Brain pericyte (primary cell): ENCODE data around the gene MYO18A.
"Not testable (repeated sequence)": the region's sequence is repeated elsewhere in the genome, so short reads cannot be mapped to it uniquely, and the experiment has no call there.

Experiments used
- DNase-seq: peaks from one replicate; pipeline ENCODE4 v3.0.0-alpha.2; 2012; ENCODE audit warnings: low read depth, low spot score

MYO18A gene, protein sequence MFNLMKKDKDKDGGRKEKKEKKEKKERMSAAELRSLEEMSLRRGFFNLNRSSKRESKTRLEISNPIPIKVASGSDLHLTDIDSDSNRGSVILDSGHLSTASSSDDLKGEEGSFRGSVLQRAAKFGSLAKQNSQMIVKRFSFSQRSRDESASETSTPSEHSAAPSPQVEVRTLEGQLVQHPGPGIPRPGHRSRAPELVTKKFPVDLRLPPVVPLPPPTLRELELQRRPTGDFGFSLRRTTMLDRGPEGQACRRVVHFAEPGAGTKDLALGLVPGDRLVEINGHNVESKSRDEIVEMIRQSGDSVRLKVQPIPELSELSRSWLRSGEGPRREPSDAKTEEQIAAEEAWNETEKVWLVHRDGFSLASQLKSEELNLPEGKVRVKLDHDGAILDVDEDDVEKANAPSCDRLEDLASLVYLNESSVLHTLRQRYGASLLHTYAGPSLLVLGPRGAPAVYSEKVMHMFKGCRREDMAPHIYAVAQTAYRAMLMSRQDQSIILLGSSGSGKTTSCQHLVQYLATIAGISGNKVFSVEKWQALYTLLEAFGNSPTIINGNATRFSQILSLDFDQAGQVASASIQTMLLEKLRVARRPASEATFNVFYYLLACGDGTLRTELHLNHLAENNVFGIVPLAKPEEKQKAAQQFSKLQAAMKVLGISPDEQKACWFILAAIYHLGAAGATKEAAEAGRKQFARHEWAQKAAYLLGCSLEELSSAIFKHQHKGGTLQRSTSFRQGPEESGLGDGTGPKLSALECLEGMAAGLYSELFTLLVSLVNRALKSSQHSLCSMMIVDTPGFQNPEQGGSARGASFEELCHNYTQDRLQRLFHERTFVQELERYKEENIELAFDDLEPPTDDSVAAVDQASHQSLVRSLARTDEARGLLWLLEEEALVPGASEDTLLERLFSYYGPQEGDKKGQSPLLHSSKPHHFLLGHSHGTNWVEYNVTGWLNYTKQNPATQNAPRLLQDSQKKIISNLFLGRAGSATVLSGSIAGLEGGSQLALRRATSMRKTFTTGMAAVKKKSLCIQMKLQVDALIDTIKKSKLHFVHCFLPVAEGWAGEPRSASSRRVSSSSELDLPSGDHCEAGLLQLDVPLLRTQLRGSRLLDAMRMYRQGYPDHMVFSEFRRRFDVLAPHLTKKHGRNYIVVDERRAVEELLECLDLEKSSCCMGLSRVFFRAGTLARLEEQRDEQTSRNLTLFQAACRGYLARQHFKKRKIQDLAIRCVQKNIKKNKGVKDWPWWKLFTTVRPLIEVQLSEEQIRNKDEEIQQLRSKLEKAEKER (N-terminal part only)

DNA sequence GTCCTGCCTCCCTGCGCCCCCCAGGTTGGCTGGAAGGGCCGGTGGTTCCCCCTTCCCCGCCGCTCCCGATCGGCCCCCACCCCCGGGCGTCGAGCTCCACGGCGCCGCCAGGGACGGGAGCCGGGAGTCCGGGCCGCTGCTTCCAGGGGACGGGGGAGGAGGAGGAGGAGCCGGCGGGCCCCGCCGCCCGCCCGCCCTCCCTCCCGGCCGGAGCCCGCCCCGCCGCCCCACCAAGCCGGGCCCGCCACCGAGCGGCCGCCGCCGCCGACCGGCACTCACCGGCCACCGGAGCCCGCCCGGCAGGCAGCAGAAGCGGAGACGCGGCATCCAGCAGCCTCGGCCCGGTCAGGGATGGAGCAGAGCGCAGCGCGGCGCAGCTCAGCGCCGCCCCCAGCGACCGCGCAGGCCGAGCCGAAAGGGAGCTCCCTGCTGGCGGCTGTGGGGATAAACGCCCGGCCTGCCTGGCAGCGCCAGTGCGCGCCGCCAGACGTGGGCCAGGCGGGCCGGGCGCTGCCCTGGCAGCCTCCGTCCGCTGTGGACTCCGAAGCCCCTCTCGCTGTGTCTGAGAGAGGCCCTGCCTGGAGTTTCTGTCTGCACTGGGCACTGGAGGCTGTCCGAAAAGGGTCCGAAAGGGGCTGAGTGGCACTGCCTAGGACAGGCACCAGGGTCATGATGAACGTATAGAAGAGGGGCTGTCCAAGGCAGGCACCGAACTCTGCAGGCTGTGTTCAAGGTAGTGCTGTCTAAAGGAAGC lies at the start of gene MYO18A:
Gene MYO18A (minus strand): TSS at position 365 of the 754 bp plus-strand sequence. CDS start 13,458 bp downstream, outside the sequence.
- DNase-seq, result no peak

DNA sequence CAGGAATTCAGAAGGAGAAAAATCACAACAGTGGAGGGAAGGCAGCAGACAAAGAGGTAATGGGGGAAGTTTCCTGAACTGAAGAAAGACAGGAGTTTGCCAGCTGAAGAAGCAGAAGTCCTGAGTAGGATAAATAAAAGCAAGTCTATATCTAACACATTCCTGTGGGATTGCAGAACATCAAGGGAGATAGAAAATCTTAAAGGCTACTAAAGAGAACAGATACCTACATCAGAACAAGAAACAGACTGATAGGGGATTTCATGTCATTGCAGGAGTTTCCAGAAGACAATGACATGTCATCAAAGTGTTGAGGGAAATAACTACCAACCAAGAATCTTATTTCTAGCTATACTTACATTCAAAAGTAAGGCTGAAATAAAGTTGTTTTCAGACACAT lies 45.2 kb upstream of the MYO18A start:
- DNase-seq, result no peak

DNA sequence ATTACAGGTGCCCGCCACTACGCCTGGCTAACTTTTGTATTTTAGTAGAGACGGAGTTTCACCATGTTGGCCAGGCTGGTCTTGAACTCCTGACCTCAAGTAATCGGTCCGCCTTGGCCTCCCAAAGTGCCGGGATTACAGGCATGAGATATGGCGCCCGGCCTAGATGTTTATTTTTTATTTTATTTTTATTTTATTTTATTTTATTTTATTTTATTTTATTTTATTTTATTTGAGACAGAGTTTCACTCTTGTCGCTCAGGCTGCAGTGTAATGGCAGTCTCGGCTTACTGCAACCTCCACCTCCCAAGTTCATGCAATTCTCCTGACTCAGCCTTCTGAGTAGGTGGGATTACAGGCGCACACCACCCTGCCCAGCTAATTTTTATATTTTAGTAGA lies 41.1 kb upstream of the MYO18A start:
- not testable (repeated sequence) for DNase-seq

DNA sequence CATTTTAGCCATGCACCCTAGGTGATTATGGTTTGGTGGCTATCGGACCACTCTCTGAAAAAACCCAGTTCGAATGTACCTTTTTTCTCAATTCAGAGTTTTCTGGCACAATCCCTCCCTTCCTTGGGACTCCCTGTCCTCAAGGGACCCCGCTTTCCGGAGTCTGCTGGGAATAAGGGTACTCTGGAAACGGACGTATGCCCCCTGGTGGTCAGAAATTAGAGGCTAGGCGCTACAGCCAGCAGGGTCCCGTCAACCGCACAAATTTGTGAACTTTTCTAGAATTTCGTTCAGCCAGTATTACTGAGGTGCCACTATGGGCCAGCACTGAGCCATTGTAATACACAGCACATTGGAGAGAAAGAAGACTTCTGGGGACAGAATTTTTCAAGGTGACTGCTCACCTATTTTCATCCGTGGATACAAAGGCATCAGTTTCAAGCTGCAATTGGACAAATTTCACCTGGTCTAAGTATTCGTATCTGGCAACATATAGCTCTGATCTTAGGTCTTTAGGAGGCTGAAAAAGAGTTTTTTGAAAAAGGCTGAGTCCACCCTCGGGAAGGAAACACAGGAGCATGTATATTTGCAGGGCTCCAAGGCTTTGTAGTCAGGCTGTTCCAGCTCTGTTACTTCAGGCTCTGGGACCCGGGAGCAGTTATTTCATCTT lies 39.3 kb upstream of the MYO18A start:
- DNase-seq, result peak; percentile 47

DNA sequence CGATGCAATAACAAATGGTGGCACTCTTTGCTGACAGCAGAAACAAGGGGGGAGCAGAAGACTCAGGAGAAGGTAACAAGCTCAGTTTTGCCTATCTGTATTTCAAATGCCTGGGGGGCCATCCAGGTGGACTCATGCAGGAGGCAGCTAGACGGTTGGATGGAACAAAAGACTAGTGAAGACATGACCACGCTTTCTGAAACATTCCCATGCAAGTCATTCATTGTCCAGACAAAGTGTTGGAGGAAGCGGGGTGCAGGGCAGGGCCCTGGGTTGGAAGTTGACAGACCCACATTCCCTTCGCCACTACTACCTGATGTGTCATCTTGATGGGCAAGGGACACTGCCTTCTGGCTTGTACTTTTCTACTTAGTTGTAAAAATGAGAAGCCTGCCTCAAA lies 36.7 kb upstream of the MYO18A start:
- DNase-seq, result no peak

DNA sequence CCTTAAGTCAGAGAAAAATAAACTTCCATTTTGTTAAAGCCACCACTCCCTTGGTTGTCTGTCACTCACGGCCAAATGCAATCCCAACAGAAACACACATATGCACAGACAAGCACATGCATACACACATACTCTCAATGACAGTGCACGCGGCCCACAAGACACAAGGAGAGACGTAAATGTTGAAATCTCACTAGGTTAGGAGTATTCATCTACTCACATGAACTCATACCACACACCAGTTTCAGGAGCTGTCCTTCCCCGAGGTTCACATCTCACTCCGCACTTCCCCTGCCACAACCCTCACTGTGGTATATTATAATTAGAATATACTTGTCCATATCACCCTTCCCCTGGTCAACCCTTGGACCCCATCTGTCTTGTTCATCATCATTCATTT lies 36.0 kb upstream of the MYO18A start:
- DNase-seq, result no peak

DNA sequence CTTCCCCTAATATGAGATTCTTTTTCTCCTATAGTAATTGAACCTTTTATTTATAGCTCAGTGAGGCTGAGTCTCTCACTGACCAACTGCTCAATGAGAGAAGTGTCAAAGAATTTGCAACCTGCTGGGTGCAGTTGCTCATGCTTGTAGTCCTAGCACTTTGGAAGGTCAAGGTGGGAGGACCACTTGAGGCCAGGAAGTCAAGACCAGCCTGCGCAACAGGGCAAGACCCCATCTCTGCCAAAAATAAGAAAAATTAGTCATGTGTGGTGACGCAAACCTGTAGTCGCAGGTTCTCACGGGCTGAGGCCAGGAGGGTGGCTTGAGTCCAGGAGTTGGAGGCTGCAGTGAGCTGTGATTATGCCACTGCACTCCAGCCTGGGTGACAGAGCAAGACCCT lies 35.5 kb upstream of the MYO18A start:
- no peak for DNase-seq

DNA sequence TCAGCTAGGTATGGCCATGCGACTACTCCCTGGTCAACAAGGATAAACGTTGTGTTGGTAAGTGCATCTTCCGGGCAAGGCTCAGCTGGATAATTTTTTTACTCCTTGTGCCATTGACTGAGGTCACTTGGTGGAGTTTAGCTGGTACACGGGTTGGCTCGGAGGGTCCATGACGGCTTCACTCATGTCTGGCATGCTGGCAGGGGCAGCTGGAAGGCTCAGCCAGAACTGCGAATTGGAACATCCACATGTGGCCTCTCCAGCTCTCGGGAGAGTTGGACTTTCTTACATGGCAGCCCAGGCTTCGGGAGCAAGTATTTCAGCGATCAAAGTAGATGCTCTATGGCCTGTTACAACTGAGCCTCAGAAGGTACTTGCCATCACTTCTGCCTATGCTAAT lies 35.0 kb upstream of the MYO18A start:
- DNase-seq, result no peak

DNA sequence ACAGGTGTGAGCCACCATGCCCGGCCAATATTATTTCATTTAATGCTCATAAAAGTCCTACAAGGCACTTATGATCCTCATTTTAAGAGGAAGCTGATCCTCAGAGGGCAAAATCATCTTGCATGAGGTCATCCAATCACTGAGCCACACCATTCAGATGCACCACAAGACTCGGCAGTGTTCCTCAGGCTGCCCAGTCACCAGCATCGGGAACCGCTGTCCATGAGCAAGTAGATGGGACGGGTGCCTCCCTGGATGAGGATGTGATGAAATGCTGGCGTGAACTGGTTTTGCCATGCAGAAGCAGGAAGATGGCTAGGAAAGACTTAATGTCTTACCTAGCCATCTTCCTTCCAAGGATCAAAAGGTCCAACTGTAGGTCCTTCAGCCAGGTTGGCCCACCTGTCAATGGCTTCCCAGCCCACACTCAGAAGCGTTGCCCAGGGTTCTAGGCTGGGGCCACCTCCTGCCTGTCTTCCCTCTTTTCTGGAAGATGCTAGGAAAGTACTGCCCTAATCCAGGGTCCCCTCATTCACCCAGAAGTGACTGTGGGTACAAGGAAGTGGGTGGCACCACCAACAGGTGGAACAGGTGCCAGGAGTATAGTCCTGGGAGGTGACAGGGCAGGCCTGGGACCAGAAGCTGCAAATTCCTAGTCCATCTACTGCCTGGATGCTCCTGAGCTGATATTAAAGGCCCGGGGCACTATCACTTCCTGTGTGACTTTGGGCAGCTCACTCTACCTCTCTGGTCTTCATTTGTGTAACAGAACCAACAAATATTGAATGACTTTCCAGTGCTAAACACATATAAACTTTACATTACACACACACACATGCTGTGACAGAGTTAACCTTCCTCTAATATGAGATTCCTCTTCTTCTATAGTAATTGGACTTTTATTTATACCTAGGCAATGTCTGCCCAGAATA lies 34.3 kb upstream of the MYO18A start:
- no peak for DNase-seq

DNA sequence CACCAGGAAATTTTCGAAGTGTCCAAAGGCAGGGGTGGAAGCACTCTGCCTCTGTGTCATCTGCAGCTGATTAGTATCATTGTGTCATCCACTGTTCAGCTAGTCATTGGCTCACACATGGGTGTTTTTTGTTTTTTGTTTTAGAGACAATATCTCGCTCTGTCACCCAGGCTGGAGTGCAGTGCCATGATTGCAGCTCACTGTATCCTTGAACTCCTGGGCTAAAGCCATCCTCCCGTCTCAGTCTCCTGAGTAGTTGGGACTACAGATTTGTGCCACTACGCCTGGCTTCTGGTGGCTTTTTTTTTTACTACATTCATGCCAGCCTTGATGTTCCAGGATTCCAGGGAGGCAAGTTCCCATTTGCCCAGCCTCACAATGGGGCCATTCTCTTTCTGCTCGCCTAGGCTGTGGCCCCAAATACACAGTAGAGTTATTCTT lies 32.5 kb upstream of the MYO18A start:
- no peak for DNase-seq

DNA sequence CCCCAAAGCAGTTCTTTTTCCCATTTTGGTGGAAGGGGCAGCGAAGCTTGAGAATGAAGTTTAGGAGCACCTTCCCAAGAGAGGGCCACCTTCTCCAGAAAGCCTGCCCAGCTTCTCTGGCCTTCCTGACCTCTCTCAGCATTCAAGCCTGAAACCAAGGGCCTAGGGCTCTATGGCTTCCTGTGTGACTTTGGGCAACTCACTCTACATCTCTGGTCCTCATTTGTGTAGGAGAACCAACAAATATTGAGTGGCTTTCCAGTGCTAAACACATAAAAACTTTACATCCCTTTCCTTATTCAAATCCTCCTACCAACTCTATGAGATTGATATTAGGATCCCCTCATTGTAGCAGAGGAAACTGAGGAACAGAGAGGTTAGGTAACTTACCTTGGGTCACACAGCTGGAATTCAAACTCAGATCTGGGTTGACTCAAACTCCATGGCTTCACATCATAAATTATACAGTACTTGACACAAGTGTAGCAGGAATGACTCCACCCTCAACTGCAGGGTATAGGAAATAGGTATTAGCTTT lies 32.0 kb upstream of the MYO18A start:
- DNase-seq, result no peak

DNA sequence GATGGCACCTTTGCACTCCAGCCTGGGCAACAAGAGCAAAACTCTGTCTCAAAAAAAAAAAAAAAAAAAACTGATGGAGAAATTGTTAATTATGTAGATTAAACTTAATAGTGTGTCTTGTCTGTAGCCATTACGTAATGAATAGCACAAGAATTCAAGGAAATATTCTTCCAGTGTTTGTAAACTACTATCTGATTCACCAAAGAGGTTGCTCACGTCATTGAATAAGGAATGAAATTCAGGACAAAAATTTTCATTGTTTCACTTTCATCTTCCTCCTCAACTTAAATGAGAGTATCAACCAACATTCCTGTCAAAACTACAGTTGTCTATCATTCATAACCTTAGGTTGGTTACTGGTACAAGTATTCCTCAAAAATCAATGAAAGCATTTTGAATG lies 30.7 kb upstream of the MYO18A start:
- DNase-seq, result no peak

DNA sequence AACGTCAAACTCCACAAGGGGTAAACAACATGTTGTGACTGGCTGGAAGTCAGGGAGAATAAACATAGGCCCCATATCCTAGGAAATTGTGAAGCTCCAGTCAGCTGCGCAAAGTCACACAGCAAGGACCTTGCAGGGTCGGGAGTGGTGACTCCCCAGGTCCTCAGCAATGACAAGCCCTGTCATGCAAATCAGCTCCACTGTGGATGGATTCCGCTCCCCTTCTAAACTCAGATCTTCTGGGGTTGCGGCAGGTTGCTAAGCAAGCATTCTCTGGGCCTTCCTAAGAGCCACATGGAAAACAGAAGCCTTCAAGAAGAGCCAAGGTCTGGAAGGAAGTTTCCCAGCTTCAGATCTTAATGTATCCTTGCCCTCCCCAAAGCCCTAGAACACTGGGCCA lies 28.9 kb upstream of the MYO18A start:
- DNase-seq, result no peak

DNA sequence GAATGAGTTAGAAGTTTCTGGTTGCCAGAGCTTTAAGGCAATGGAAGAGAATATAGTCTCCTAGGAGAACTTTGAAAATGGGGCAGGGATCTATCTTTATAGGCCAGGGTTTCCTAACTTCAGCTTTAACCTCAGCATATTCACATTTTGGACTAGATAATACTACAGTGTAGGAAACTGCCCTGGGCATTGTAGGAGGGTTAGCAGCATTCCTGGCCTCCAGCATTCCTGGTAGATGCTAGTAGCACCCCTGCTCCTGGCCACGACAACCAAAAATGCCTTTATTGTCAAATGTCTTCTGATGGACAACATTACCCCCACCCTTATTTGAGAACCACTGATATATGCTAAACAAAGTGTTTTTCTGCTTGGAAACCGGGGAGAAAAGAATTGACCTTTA lies 27.8 kb upstream of the MYO18A start:
- DNase-seq, result no peak

DNA sequence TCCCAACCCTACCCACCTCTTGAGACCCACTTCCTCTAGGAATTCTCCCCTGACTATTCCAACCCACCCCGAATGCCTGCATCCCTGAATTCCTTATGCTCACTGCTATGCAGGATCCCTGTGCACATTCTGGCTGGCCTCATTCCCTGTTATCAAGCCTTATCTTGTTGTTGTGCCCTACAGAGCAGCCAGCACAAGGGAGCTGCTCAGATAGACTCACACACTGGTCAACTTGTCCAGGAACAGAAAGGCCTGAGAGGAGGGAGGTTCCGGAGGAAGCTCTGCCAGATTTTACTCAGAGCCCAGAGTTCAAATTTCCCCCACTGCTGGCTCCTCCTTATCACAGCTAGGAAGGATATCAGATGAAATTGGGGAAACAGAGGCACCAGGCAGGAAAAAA lies 24.8 kb upstream of the MYO18A start:
- DNase-seq, result no peak

DNA sequence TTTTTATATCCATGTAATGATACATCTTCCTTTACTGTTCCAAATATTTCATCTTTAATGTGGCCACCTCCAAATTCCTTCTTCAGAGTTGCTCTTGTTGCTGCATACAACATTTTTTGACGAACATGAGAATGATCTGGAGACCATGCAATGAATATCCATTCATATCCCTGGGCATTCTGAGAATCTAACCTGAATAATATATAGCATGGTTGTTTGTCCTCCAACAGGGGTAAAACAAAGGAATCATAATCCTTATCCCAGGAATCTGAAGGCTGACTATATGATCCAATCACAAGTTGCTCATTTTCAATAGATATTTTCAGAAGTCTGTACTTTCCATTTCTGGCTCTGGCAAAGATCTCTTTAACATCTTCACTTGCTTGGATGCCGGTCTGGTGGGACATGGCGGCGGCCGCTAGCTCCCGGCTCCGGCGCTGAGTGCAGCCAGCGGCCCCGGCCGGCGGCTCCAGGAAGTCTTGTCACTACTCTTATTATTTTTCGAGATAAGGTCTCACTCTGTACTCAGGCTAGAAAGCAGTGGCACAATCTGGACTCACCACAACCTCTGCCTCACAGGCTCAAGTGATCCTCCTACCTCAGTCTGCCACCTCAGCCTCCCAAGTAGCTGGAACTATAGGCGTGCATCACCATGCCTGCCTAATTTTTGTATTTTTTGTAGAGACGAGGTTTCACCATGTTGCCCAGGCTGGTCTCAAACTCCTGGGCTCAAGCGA lies 24.0 kb upstream of the MYO18A start:
- not testable (repeated sequence) for DNase-seq

DNA sequence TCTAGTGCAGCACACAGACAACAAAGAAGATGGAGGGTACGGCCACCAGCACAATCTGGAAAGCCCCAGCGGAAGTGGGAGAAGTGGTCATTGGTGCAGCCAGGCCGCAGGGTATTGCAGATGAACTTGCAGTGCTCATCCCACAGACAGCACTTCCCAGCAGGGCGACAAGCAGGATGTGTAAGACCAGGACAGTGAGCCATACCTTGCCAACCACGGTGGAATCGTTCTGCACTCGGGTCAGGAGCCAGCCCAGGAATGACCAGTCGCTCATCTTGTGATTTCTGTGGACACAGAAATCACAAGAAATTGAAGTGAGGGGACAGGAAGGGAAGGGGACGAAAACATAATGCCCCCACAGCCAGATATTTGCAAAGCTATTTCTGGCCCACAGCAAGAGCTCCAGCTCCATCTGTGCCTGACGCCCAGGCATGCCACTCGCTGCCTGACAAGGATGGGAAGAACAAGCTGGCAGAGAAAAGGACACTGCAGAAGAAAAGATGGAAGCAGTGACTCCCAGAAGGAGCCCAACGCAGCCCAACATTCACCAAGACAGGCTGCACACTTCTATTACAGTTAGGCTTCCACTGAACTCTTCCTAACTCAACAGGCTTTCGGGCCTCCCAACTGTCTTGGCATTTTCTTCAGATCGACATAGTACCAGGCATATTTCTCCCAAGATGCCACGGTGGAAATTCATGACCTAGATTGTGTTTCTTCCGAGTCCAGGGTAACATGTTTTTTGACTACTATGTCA lies 17.5 kb upstream of the MYO18A start:
- DNase-seq, result no peak
